SKM-1 treated with dmso at 0.1 percent for 144 hours (cell line): Measurements from ENCODE around the gene PRPF31.
"Not testable (repeated sequence)": the region's sequence is repeated elsewhere in the genome, so short reads cannot be mapped to it uniquely, and the experiment has no call there.

Experiments used
- DNase-seq: peaks from one replicate; lab custom pipeline; 2025; ENCODE audit not compliant: unreplicated experiment; lab: John Stamatoyannopoulos, UW

PRPF31 gene, protein sequence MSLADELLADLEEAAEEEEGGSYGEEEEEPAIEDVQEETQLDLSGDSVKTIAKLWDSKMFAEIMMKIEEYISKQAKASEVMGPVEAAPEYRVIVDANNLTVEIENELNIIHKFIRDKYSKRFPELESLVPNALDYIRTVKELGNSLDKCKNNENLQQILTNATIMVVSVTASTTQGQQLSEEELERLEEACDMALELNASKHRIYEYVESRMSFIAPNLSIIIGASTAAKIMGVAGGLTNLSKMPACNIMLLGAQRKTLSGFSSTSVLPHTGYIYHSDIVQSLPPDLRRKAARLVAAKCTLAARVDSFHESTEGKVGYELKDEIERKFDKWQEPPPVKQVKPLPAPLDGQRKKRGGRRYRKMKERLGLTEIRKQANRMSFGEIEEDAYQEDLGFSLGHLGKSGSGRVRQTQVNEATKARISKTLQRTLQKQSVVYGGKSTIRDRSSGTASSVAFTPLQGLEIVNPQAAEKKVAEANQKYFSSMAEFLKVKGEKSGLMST

DNA sequence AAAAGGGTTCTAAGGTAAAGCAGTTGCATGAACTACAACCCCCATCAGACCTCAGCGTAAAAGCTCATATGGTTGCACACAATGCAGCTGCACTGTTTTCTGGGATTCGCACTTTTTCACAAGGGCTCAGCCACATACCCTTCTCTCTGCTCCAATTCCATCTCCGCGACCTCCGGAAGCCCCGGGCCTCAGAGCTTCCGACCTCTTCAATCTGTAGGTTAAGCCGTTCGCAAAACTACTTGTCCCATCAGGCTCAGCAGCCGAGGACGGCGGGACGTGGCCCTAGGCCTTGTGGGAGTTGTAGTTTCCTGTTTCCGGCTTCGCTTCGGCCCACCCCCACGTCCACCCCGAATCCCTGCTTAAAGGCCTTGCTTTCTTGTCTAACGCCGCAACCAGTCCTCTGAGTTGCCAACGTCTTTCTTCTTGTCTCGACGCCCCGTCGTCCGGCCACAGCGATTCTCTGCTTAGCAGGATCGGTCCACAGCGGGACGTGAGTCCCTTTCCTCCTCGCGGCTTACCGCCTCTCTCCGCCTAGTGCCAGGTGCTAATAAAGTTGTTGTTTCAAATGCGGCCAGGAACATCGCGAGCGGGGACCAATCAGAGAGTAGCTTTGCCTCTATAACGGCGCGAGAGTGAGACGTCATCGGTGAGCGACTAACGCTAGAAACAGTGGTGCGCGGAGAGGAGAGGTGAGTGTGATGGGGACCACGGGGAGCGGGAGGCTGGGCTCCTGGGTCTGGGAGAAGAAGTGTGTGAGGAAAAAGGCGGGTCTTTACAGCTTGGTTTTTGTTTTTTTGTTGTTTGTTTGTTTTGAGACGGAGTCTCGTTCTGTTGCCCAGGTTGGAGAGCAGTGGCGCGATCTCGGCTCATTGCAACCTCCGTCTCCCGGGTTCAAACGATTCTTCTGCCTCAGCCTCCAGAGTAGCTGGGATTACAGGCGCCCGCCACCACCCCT lies at the start of gene PRPF31, which contains the start of gene TFPT:
PRPF31 (plus strand) TSS at position 646 of the 955 bp plus-strand sequence. CDS start 2,525 bp downstream, outside the sequence.
TFPT (minus strand) TSS at position 549 of the 955 bp plus-strand sequence; CDS start at position 161, 388 bp downstream.
- DNase-seq = peak; percentile 81

DNA sequence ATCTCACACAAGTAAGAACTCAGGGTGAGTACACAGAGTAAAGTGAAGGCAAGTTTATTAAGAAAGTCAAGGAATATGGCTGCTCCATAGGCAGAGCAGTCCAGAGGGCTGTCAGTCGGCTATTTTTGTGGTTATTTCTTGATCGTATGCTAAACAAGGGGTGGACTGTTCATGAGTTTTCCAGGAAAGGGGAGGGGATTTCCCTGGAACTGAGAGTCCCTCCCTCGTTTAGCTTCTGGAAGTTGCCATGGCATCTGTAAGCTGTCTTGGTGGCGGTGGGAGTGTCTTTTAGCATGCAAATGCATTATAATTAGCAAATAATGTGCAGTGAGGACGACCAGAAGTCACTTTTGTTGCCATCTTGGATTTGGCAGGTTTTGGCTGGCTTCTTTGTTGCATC lies 46.1 kb upstream of the PRPF31 start:
- no peak for DNase-seq

DNA sequence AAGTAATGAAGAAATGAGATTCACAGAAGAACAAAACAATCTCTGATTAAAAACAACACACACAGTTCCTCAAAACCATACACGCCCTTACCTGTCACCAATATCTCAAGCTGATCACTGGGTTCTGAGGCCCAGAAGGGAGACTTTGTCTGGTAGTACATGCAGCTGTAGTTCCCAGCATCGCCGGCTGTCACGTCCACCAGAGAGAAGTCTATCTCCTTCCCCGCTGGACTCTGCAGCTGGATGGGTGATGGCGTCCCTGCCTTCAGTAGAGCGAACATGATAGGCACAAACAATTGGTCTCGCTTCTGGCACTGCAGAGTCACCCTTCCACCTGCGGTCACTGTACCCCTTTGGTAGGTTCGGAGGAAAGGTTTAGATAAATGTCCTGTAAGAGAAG lies 41.7 kb upstream of the PRPF31 start:
- DNase-seq = no peak

DNA sequence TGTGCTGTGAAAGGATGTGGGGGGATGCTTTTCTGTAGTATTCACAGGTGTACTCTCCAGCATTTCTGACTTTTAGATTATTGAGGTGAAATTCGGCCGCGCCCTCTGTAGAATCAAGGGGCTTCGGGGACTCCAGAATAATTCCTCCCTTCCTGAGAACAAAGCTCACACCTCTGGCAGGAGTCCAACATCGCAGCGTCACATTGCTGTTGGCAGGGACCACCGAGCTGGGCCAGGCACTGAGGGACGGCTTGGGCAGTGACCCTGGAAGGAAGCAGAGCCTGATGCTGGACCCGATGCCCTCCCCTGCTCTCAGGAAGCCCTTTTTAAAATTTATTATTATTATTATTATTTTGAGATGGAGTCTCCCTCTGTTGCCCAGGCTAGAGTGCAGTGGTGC lies 40.7 kb upstream of the PRPF31 start:
- no peak for DNase-seq

DNA sequence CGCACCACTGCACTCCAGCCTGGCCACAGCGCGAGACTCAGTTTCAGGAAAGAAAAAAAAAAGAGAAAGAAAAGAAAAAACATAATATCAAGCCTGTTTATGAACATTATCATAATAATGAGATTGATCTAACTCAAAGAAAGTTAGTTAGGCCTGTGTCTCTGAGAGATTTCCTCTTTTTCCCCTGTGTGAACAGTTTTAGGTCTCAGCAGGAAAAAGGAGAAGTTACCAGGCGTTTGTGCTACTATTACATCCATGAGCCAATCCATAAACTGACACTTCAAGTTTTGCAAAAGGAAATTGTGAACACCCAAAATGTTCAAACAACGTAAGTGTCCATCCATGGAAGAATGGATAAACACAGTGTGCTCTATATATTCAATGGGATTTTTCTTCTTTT lies 38.2 kb upstream of the PRPF31 start:
- DNase-seq = peak; percentile 59

DNA sequence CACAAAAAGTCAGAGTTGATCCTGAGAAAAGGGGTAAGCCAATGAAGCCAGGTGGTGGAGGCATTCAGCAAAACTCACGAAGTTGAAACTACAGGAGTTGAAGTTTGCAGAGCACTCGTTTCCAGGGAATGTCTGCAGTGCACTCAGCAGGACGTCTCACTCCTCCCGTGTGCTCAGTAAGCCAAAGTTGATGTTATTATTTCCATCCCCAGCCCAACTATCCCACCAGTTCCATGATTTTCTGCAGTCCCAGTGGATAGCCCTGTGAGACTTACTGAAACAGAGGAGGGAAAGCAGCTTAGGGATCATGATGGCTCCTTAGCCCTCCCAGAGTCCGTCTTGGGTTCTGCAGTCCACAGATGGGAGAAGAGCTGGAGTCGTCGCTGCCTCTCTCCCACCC lies 34.5 kb upstream of the PRPF31 start, which contains the start of gene TARM1:
TARM1 (minus strand) TSS at position 334 of the 400 bp plus-strand sequence; CDS start at position 309, 25 bp downstream.
- no peak for DNase-seq

DNA sequence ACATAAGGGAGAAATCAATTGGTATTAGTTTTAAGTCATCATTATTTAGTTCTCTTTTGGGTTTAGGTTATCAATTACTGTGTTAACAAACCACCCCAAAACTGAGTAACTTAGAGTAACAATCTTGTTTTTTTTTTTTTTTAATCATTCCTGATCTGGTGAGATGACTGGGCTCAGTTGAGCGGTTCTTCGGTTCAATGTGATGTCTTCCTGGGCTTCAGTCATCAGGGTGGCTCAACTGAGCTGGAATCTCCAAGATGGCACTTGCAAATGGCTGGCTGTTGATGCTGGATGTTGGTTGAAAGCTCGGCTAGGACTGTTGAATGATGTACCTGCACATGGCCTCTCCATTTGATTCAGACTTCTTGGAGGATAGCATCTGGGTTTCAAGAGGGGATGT lies 31.1 kb upstream of the PRPF31 start:
- no peak for DNase-seq

DNA sequence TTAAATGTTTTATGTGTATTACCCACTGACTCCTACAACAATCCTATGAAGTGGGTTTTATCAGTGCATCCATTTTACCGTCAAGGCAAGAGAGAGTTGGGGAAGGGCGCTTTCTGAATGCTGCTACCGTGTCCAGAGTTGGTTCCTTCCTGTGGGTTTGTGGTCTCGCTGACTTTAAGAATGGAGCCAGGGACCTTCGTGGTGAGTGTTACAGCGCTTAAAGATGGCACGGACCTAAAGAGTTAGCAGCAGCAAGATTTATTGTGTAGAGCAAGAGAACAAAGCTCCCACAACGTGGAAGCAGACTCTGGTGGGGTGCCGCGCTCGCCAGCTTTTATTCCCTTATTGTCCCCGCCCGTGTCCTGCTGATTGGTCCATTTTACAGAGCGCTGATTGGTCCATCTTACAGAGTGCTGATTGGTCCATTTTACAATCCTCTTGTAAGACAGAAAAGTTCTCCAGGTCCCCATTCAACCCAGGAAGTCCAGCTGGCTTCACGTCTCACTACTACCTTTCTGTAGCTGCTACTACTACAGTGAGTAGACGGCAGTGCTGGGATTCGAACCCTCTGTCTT lies 21.0 kb upstream of the PRPF31 start:
- DNase-seq = no peak

DNA sequence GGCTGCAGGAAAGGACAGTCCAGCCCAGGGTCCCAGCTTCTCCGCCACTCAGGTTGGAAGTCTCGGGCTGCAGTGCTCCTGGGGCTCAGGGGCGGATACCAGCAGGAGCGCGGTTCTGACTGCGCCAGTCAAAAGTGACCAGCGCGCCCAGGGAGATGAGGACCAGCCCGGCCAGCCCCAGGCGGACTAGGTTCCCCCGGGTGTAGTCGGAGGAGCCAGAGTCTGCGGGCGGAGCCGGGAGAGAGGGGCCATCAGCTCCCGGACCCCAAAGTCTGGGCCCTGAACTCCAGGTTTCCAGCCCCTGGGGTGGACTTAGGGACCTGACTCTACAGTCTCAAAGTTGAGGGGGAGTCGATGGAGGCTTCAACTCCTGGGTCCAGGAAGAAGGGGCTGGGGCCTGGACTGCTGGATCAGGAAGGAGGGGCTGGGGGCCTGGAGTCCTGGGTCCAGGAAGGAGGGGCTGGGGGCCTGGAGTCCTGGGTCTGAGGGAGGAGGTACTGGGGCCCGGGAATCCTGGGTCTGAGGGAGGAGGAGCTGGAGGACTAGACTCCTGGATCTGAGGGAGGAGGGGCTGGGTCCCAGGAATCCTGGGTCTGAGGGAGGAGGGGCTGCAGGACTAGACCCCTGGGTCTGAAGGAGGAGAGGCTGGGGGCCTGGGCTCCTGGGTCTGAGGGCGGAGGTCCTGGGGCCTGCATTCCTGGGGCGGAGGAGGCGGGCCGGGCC lies 20.3 kb upstream of the PRPF31 start:
- DNase-seq = no peak

DNA sequence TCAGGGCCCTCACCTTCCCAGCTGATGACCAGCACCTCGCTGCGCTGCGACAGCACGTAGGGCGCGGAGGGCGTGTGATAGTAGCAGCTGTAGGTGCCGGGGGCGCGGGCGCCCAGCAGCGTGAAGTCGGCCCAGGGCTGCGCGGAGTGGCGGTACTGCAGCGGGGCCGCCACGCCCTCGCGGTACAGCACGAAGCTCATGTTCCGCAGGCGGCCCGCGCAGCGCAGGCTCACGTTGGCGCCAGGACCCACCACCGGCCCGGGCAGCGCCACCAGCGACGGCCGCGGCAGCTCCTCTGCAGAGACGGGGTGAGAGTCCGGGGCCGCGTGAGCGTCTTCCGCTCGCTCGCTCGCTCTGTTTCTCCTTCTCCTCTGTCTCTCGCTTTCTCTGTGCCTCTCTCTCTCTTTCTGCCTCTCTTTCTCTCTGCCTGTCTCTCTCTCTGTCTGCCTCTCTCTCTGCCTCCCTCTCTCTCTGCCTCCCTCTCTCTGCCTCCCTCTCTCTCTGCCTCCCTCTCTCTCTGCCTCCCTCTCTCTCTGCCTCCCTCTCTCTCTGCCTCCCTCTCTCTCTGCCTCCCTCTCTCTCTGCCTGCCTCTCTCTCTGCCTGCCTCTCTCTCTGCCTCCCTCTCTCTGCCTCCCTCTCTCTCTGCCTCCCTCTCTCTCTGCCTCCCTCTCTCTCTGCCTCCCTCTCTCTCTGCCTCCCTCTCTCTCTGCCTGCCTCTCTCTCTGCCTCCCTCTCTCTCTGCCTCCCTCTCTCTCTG lies 19.5 kb upstream of the PRPF31 start:
- not testable (repeated sequence) for DNase-seq

DNA sequence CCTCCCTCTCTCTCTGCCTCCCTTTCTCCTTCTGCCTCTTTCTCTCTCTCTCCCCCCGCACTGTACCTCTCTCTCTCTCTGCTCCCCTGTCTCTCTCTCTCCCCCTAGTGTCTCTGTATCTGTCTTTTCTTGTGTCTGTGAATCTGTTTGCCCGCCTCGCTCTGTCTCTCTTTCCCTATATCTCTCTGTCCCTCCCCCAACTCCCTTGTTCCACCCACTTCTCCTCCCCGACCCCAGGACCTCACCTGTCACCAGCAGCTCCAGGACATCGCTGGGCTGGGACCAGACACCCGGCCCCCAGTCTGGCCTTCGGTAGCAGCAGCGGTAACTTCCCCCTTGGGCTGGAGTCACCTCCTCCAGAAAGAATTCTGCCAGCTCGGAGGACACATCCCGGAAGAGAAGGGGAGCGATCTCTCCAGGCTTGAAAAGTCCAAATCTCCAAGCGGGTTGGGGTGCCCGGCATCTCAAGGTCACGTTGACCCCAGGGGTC lies 18.9 kb upstream of the PRPF31 start:
- DNase-seq = no peak

DNA sequence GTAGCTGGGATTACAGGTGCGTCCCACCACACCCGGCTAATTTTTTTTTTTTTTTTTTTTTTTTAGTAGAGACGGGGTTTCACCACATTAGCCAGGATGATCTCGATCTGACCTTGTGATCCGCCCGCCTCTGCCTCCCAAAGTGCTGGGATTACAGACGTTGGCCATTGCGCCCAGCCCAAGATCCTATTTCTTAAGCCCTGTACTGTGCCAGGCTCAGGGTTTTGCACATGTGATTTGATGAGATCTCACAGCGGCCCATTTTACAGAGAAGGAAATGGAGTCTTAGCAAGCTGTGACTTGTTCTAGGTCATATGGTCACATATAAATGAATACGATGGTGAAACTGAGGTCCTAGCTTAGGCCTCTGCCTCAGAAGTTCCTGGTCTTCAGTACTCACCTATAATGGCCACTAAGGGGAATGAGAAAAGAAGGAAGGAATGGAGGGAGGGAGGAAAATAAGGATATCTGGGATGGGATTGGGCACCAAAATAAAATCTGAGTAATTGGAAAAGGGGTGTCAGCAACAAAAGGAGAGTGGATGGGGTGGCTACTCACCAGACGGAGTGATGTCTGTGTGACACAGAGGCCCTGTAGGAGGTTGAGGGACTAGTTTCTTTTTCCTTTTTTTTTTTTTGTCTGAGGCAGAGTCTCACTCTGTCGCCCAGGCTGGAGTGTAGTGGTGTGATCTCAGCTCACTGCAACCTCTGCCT lies 16.2 kb upstream of the PRPF31 start:
- no peak for DNase-seq

DNA sequence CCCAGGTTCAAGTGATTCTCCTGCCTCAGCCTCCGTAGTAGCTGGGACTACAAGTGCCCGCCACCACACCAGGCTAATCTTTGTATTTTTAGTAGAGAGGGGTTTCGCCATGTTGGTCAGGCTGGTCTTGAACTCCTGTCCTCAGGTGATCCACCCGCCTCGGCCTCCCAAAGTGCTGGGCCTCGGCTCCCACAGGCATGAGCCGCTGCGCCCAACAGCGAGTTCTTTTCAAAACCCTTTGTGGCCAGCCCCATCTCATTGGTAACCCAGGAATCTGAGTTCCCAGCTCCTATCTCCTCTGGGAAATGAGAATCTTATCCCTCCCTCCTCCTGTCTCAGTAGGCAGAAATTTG lies 15.7 kb upstream of the PRPF31 start:
- not testable (repeated sequence) for DNase-seq

DNA sequence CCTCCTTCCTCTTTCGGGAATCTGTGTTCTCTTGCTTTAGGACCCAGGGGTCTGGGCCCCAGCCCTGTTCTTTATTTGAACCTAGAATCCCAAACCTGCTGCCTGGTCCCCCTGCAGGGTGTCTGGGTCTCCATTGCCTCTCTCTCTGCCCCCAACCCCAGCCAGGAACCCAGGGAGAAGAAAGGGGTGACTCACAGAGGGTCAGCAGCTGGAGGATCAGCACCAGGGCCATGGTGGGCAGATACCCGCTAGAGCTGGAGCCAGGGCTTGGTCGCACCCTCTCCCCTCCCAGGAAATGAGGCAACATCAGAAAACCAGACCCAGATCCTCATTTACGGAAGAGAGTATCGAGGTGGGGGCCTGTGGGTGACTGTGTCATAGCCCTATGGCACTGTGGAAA lies 15.0 kb upstream of the PRPF31 start, which contains the start of gene OSCAR:
OSCAR (minus strand) TSS at position 243 of the 400 bp plus-strand sequence; CDS start at position 232, 11 bp downstream.
- peak; percentile 53 for DNase-seq

DNA sequence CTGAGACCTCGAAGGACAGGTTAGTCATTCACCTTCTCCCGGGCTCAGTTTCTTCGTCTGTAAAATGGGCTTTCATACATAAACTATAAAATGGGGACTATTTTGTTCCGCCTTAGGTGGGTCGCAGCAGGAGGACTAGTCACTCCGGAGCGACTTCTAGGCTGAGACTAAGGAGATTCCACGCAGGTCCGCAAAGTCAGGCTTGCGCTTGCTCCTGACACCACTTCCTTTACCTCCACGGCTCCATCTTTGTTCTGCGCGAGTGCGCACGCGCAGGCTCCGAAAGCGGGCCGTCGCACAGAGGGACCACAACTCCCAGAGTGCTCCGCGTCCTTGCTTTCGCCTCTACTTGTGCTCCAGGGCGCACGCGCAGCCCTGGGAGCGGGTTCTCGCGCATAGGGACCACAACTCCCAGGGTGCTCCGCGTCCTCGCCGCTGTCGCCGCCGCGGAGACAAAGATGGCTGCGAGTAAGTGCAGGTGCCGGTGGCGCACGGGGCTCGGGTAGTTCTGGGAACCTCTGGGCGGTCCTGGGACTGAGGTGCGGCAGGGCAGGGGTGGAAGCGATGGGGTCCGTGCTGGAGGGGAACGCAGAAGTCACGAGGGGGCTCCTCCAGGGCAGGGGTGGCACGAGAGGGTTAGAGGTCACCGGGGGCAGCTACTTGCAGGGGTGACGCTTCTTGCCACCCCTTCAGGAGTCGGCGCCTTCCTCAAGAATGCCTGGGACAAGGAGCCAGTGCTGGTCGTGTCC lies 13.0 kb upstream of the PRPF31 start, which contains the start of gene NDUFA3:
NDUFA3 (plus strand) TSS at position 435 of the 749 bp plus-strand sequence; CDS start at position 459, 24 bp downstream.
- peak; percentile 78 for DNase-seq

DNA sequence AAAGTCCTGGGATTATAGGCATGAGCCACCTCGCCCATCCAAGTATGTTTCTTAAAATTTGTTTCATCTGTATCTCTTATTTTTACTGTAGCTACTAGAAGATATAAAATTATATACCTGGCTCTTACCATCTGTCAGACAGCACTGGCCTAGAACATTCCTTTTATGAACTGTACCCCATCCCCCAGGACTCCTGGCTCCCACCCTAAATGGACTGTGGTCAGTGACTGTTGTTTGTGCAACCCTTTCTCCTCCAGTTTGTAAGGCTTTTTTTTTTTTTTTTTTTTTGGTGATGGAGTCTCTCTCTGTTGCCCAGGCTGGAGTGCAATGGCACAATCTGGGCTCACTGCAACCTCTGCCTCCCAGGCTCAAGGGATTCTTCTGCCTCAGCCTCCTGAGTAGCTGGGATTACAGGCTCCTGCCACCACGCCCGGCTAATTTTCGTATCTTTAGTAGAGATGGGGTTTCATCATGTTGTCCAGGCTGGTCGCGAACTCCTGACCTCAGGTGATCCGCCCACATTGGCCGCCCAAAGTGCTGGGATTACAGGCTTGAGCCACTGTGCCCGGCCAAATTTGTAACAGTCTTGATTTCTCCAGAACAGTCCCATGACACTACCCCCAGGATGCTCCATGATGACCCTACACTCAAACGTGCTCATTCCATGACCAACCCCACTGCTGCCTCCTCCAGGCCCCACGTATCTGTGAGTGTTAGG lies 10.4 kb upstream of the PRPF31 start:
- DNase-seq = no peak

DNA sequence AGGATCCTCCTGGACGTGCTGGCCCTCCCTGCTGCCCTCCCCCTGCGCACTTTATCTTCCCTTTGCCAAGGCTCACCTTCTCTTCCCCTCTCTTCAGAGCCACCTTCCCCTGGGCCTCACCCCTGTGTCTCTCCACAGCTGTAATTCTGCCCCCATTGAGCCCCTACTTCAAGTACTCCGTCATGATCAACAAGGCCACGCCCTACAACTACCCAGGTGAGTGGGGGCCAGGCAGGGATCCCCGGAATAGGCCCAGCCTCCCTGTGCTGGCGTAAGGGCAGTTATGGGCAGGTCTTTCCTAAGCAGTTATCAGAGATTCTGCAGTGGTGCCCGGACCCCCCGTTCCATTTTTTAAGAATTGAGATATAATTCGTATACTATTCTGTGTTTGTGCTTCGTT lies 9.8 kb upstream of the PRPF31 start:
- DNase-seq = no peak
